ENCODE measurements around the gene LDAF1.

LDAF1 gene

GRCh38 chr16:21211486-21211885 lies 53.0 kb downstream of the LDAF1 start, which contains the start of gene ZP2:
Gene ZP2, minus strand, starts transcription at chr16:21211574. Its CDS starts 27 bp downstream, at chr16:21211547.
- no peak for TF ChIP-seq CTCF (IDR thresholded peaks at IDR 0.05)

GRCh38 chr16:21214086-21214485 lies 55.6 kb downstream of the LDAF1 start:
- no peak for TF ChIP-seq CTCF (IDR thresholded peaks at IDR 0.05)

GRCh38 chr16:21217121-21217520 lies 58.6 kb downstream of the LDAF1 start:
- no peak for TF ChIP-seq CTCF (IDR thresholded peaks at IDR 0.05)

GRCh38 chr16:21218153-21218552 lies 59.7 kb downstream of the LDAF1 start:
- no peak for TF ChIP-seq CTCF (IDR thresholded peaks at IDR 0.05)

GRCh38 chr16:21219551-21219950 lies 61.1 kb downstream of the LDAF1 start:
- no peak for TF ChIP-seq CTCF (IDR thresholded peaks at IDR 0.05)

- TF ChIP-seq CTCF (IDR thresholded peaks at IDR 0.05) = no peak
Observed at GRCh38 chr16:21222495-21223337, 64.2 kb downstream of the LDAF1 start.

GRCh38 chr16:21223787-21224186 lies 65.3 kb downstream of the LDAF1 start:
- no peak for TF ChIP-seq CTCF (IDR thresholded peaks at IDR 0.05)
